NCI-H2171 (cell line): ENCODE results near the gene OGA.
A peak's percentile ranks its signal among the peaks of the same experiment; 100 is the strongest.
"Not testable (repeated sequence)": the region's sequence is repeated elsewhere in the genome, so short reads cannot be mapped to it uniquely, and the experiment has no call there.

Source experiments
- DNase-seq: peaks from one replicate; lab custom pipeline; 2025; lab: John Stamatoyannopoulos, UW

The OGA gene

GRCh38 chr10:101797403-101798059, 20.7 kb downstream of the OGA start:
- no peak for DNase-seq

GRCh38 chr10:101793526-101793925, 24.7 kb downstream of the OGA start:
- no peak for DNase-seq

GRCh38 chr10:101789686-101790085, 28.6 kb downstream of the OGA start:
- DNase-seq = no peak

GRCh38 chr10:101789231-101789630, 29.0 kb downstream of the OGA start:
- not testable (repeated sequence) for DNase-seq

GRCh38 chr10:101785801-101786200, 32.4 kb downstream of the OGA start:
- DNase-seq = no peak

GRCh38 chr10:101784558-101784957, 33.7 kb downstream of the OGA start:
- DNase-seq = no peak

- DNase-seq = no peak
Measured at GRCh38 chr10:101783736-101784118, 34.5 kb downstream of the OGA start.

- peak; percentile 76 for DNase-seq
Measured at GRCh38 chr10:101782811-101783735, 35.2 kb downstream of the OGA start, which contains the start of gene NPM3. Gene NPM3, minus strand, starts transcription at chr10:101783446. Its CDS starts 56 bp downstream, at chr10:101783390.

GRCh38 chr10:101781984-101782810, 36.0 kb downstream of the OGA start:
- no peak for DNase-seq

GRCh38 chr10:101781655-101781983, 36.6 kb downstream of the OGA start:
- no peak for DNase-seq

GRCh38 chr10:101780818-101781654, 37.2 kb downstream of the OGA start:
- DNase-seq = peak; percentile 52

GRCh38 chr10:101780187-101780817, 37.9 kb downstream of the OGA start:
- no peak for DNase-seq

GRCh38 chr10:101779544-101780186, 38.6 kb downstream of the OGA start:
- peak; percentile 58 for DNase-seq

- DNase-seq = no peak
Measured at GRCh38 chr10:101778781-101779543, 39.3 kb downstream of the OGA start.

GRCh38 chr10:101778151-101778780, 40.0 kb downstream of the OGA start:
- no peak for DNase-seq

- no peak for DNase-seq
Measured at GRCh38 chr10:101777619-101778145, 40.6 kb downstream of the OGA start.

GRCh38 chr10:101776161-101776817, 42.0 kb downstream of the OGA start:
- no peak for DNase-seq
